ENCODE data around the gene TRIM67.

TRIM67 gene

GRCh38 chr1:231178970-231179369 lies 17.1 kb downstream of the TRIM67 start:
- TF ChIP-seq, protein P1, sequence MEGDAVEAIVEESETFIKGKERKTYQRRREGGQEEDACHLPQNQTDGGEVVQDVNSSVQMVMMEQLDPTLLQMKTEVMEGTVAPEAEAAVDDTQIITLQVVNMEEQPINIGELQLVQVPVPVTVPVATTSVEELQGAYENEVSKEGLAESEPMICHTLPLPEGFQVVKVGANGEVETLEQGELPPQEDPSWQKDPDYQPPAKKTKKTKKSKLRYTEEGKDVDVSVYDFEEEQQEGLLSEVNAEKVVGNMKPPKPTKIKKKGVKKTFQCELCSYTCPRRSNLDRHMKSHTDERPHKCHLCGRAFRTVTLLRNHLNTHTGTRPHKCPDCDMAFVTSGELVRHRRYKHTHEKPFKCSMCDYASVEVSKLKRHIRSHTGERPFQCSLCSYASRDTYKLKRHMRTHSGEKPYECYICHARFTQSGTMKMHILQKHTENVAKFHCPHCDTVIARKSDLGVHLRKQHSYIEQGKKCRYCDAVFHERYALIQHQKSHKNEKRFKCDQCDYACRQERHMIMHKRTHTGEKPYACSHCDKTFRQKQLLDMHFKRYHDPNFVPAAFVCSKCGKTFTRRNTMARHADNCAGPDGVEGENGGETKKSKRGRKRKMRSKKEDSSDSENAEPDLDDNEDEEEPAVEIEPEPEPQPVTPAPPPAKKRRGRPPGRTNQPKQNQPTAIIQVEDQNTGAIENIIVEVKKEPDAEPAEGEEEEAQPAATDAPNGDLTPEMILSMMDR (IDR thresholded peaks at IDR 0.05; ENCODE audit: extremely low read depth, missing control alignments) = no peak
- no peak for DNase-seq (ENCODE audit: low spot score)

GRCh38 chr1:231180034-231180433 lies 18.2 kb downstream of the TRIM67 start:
- no peak for DNase-seq (ENCODE audit: low spot score)
- TF ChIP-seq, protein P1 (IDR thresholded peaks at IDR 0.05; ENCODE audit: extremely low read depth, missing control alignments) = no peak

DNA sequence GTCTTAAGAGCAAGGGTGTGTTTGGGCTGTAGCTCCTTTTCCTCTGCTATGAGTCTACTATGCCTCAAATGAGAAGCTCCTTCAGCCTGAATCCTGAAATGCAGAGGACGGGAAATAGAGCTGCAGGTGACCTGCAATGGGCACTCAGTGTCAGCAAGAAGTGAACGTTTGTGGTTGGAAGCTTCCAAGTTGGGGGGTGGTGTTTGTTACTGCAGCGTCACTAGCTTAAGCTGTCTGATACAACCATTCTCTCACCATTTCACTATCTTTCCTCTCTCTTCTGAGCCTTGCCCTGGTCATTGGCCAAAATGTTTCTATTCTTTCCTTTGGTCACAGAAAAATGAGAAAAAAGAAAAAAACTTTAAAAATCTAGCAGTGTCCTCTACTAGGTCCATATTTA lies 19.4 kb downstream of the TRIM67 start:
- no peak for DNase-seq (ENCODE audit: low spot score)
- TF ChIP-seq, protein P1 (IDR thresholded peaks at IDR 0.05; ENCODE audit: extremely low read depth, missing control alignments) = no peak

GRCh38 chr1:231182317-231182716 lies 20.5 kb downstream of the TRIM67 start:
- TF ChIP-seq, protein P1 (IDR thresholded peaks at IDR 0.05; ENCODE audit: extremely low read depth, missing control alignments) = no peak
- no peak for DNase-seq (ENCODE audit: low spot score)

GRCh38 chr1:231183639-231184590 lies 22.1 kb downstream of the TRIM67 start:
- TF ChIP-seq, protein P1 (IDR thresholded peaks at IDR 0.05; ENCODE audit: extremely low read depth, missing control alignments) = no peak
- no peak for DNase-seq (ENCODE audit: low spot score)

DNA sequence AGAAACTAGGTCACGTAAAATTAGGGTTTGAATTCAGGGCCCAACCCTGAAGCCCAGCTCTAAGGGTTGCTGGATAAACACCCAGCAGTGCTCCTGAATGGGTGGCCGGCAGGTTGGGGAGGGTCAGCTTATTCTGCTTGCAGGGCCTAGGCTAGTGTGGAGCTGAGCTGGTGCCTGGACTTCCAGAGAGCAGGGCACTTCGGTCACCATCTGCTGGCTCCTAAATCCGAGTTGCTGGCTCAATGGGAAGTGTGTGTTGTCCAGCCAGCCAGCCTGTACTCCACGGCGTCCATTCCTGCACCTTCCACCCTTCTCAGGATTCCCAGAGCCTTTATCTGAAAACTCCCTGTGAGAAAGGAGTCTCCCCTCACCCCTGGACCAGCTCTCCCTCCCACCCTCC lies 23.0 kb downstream of the TRIM67 start:
- TF ChIP-seq, protein P1 (IDR thresholded peaks at IDR 0.05; ENCODE audit: extremely low read depth, missing control alignments) = no peak
- no peak for DNase-seq (ENCODE audit: low spot score)

DNA sequence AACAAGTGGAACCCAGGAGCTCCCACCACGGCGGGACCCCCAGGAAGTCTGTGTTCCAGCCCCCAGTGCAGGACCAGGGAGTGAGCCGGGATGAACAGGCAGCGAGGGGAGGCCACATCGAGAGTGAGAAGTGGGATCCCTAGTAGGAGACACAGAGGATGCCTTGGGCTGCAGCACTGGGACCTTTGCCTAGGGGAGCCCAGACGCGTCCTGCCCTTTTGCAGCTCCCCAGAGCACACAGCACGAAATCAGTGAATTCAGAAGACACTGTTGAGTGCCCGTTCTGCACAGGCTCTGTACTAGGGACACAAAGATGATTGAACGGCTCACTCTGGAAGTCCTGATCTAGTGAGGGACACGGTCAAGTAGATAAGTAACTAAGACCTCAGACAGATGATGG lies 23.5 kb downstream of the TRIM67 start:
- no peak for DNase-seq (ENCODE audit: low spot score)

More for the DNA sequence above, 23.5 kb downstream of the TRIM67 start:
- TF ChIP-seq, protein P1 (IDR thresholded peaks at IDR 0.05; ENCODE audit: extremely low read depth, missing control alignments) = no peak
